GM12878 (cell line): ENCODE results near the gene TAS2R9. TPM values are rescaled to one million over a fixed set of nuclear protein-coding genes. Genes with fewer than 3 reads are reported as not detected.

Source experiments
- ATAC-seq: fragments of 200-7000 bp; cut with Tn5 transposase; 3 replicates; pipeline ENCODE4 v1.9.1; 2020; ENCODE audit warnings: mild to moderate bottlenecking, moderate library complexity
- BruUV-seq: library from RNA; stranded (reverse); fragments of 400-500 nt; replicated peaks from 2 replicates; lab custom pipeline; 2021; lab: Mats Ljungman, UMichigan
- CTCF ChIA-PET: fragments of 300-600 bp; sonication (Branson Sonifier 250); formaldehyde crosslinking; extraction: SDS; loops from one replicate; lab custom pipeline; 2021; ENCODE audit warnings: inconsistent platforms; lab: Yijun Ruan, JAX
- POLR2A ChIA-PET: fragments of 350-600 bp; formaldehyde crosslinking; extraction: SDS; loops from one replicate; lab custom pipeline; 2021; ENCODE audit warnings: inconsistent platforms; lab: Charles Lee
- RAD21 ChIA-PET: fragments of 300-600 bp; sonication (Branson Sonifier 250); formaldehyde crosslinking; loops from one replicate; lab custom pipeline; 2023; ENCODE audit warnings: antibody characterized with exemption; ENCODE audit not compliant: unreplicated experiment; lab: Charles Lee
- SMC1A ChIA-PET: fragments of 300-600 bp; sonication (Branson Sonifier 250); formaldehyde crosslinking; loops from one replicate; lab custom pipeline; 2023; ENCODE audit not compliant: unreplicated experiment, uncharacterized antibody; lab: Charles Lee
- DNase-seq: peaks from one replicate; pipeline ENCODE4 v3.0.0-alpha.2; 2011; ENCODE audit warnings: low read depth, low spot score
- FAIRE-seq: peaks from 3 replicates; lab custom pipeline; 2011; peaks lifted over from hg19 to GRCh38; lab: Jason Lieb, UNC
- H2AFZ ChIP-seq: 2 replicates; pipeline ENCODE4 v1.6.0; 2011; ENCODE audit warnings: low read depth, low read length, control low read depth; ENCODE audit not compliant: control insufficient read depth
- H3K27ac ChIP-seq: 2 replicates; pipeline ENCODE4 v1.5.1; 2011; ENCODE audit warnings: control low read depth; ENCODE audit not compliant: control insufficient read depth, insufficient read depth
- H3K27me3 ChIP-seq, 2 experiments: replicated peaks in 1 of 2; 2 replicates each; pipeline versions ENCODE4 v1.6.0 to v1.6.1; 2011; ENCODE audit warnings: low read length in 1 of 2; ENCODE audit not compliant: control insufficient read depth in 2 of 2, insufficient read depth in 2 of 2
- H3K36me3 ChIP-seq, 2 experiments: 2 replicates each; pipeline ENCODE4 v1.5.1; 2011; ENCODE audit warnings: low read length in 1 of 2; ENCODE audit not compliant: control insufficient read depth in 2 of 2, insufficient read depth in 2 of 2
- H3K4me1 ChIP-seq: 2 replicates; pipeline ENCODE4 v1.6.1; 2011; ENCODE audit warnings: mild to moderate bottlenecking, low read length, moderate library complexity, mixed read lengths; ENCODE audit not compliant: control insufficient read depth, insufficient read depth
- H3K4me2 ChIP-seq: 2 replicates; pipeline ENCODE4 v1.6.0; 2011; ENCODE audit warnings: control low read depth; ENCODE audit not compliant: control insufficient read depth, insufficient read depth
- H3K4me3 ChIP-seq: fragments of 200-600 bp; sonication (generic); 2 replicates; pipeline ENCODE4 v1.5.1; 2016
- H3K79me2 ChIP-seq: 2 replicates; pipeline ENCODE4 v1.6.0; 2011; ENCODE audit warnings: low read length; ENCODE audit not compliant: control insufficient read depth, insufficient read depth
- H3K9ac ChIP-seq: 2 replicates; pipeline ENCODE4 v1.8.0; 2011; ENCODE audit warnings: low read length, control low read depth, mixed read lengths; ENCODE audit not compliant: control insufficient read depth, insufficient read depth
- H3K9me3 ChIP-seq: replicated peaks from 3 replicates; pipeline ENCODE4 v1.5.1; 2011; ENCODE audit warnings: mild to moderate bottlenecking, low read length; ENCODE audit not compliant: control insufficient read depth, insufficient read depth
- H4K20me1 ChIP-seq: 2 replicates; pipeline ENCODE4 v1.6.0; 2011; ENCODE audit not compliant: control insufficient read depth, insufficient read depth
- E2F4 ChIP-seq: IDR thresholded peaks from 2 replicates; pipeline ENCODE4 v1.6.1; 2012; ENCODE audit warnings: low read depth, low read length, improper control_type of control experiment
- FOXK2 ChIP-seq: fragments of 450-650 bp; IDR thresholded peaks from 2 replicates; pipeline ENCODE4 v1.6.1; 2017; ENCODE audit warnings: mild to moderate bottlenecking, moderate library complexity
- FOXM1 ChIP-seq: IDR thresholded peaks from 2 replicates; pipeline ENCODE4 v1.6.1; 2012; ENCODE audit warnings: low read depth, mild to moderate bottlenecking, inconsistent platforms, low read length, moderate library complexity
- IKZF2 ChIP-seq, 2 experiments: fragments of 450-650 bp; IDR thresholded peaks; 2 replicates each; pipeline ENCODE4 v1.6.1; 2017; ENCODE audit warnings: mild to moderate bottlenecking in 2 of 2, moderate library complexity in 2 of 2
- MTA2 ChIP-seq: fragments of 450-650 bp; IDR thresholded peaks from 2 replicates; pipeline ENCODE4 v1.6.1; 2016; ENCODE audit warnings: low read depth, mild to moderate bottlenecking, moderate library complexity
- POLR2AphosphoS2 ChIP-seq: IDR thresholded peaks from 2 replicates; pipeline ENCODE4 v1.6.1; 2011; ENCODE audit warnings: low read depth, mild to moderate bottlenecking, low read length, improper control_type of control experiment, moderate library complexity
- PRDM15 ChIP-seq: fragments of 450-650 bp; formaldehyde crosslinking; IDR thresholded peaks from 2 replicates; pipeline ENCODE4 v1.4.0; 2020; ENCODE audit warnings: mild to moderate bottlenecking, moderate library complexity
- RCOR1 ChIP-seq: conservative IDR thresholded peaks from 2 replicates; pipeline ENCODE4 v1.6.1; 2012; ENCODE audit warnings: low read depth, low read length, improper control_type of control experiment
- RFX5 ChIP-seq: IDR thresholded peaks from 2 replicates; pipeline ENCODE4 v1.6.1; 2011; ENCODE audit warnings: low read depth, low read length, improper control_type of control experiment
- SREBF1 ChIP-seq: IDR thresholded peaks from 2 replicates; pipeline ENCODE4 v1.6.1; 2012; ENCODE audit warnings: mild to moderate bottlenecking, low read length
- ZBED1 ChIP-seq: IDR thresholded peaks from 2 replicates; pipeline ENCODE4 v1.6.1; 2016; ENCODE audit warnings: borderline replicate concordance
- WGBS: methylation state at CpG from one replicate; pipeline ENCODE4 v1.1.6; 2016; ENCODE audit warnings: low lambda C conversion rate; ENCODE audit not compliant: insufficient replicate concordance, insufficient coverage; ENCODE audit errors: missing lambda C conversion rate; 5-methylcytosine and 5-hydroxymethylcytosine counted together
- in situ Hi-C: fragments of 300-500 bp; cut with MboI; formaldehyde crosslinking; loops from 9 replicates; pipeline ENCODE4 v1.14.3; 2018; ENCODE audit warnings: mixed read lengths
- intact Hi-C: fragments of 100-400 bp; cut with micrococcal nuclease; formaldehyde crosslinking; loops from one replicate; pipeline ENCODE4 v1.14.2; 2022; ENCODE audit not compliant: unreplicated experiment
- polyA plus RNA-seq, 11 experiments: library from polyadenylated mRNA; depleted of rRNA in 4 of 11; unstranded in 6 of 11; stranded (reverse) in 5 of 11; fragments of >200 nt; fragmentation: Nextera tagmentation in 4 of 11; fragmentation: Illumina TruSeq in 1 of 11; extraction: Ambion mirVana in 4 of 11; extraction: Trizol in 1 of 11; gene quantifications; 1 replicate in 1 of 11; 2 replicates in 10 of 11; pipeline versions ENCODE4 v1.2.1 to v1.2.3, GENCODE V29; 2011 to 2016; ENCODE audit warnings: inconsistent platforms in 2 of 11, missing spikeins in 2 of 11, low read depth in 1 of 11
- total RNA-seq, 4 experiments: library from RNA; depleted of rRNA in 3 of 4; stranded (reverse); fragments of >200 nt in 3 of 4; fragmentation: Illumina TruSeq in 1 of 4; extraction: Trizol in 1 of 4; gene quantifications; 2 replicates each; pipeline versions ENCODE4 v1.2.1 to v1.2.3, GENCODE V29; 2013 to 2021

The TAS2R9 gene
- total and polyA plus RNA-seq, 10 of the 15 experiments (the other 5 are each of a cell fraction or from before 2014, with no cell fraction given): 0.08 to 0.13 TPM; not detected in 8

GRCh38 chr12:10779103-10779502, 30.9 kb downstream of the TAS2R9 start:
- FAIRE-seq (no peak), ATAC-seq (no peak)
- Histone ChIP-seq H3K4me1 (no peaks in the 10 kb centered on the region), H3K9ac (no peak overlapping the region), H3K9me3 (no peaks in the 10 kb centered on the region)
- in situ Hi-C loops: no loop called here
- CTCF ChIA-PET: interaction anchor here (0.8 to 2.7 kb wide), 5 partner anchors 9 to 707 kb away, joined by 4 to 10 read pairs (median 7); no protein-coding TSS in a partner anchor
- TF ChIP-seq E2F4 (no peak), FOXM1 (no peak), PRDM15 (no peak), FOXK2 (no peak), RFX5 (no peak), ZBED1 (no peak), SREBF1 (no peak), POLR2AphosphoS2 (no peak), IKZF2 (IDR thresholded peaks at IDR 0.05) (no peak), MTA2 (no peak), RCOR1 (no peak)
- TF ChIP-seq, all 136 proteins: peak for 0
- H4K20me1 ChIP-seq: no peaks in the 10 kb centered on the region
- no peak overlapping the region for H3K4me2 ChIP-seq
- no TSS peak for BruUV-seq
- H3K27me3 ChIP-seq: no peaks in the 10 kb centered on the region
- H3K27ac ChIP-seq: no peak overlapping the region
- H3K36me3 ChIP-seq: no peaks in the 10 kb centered on the region
- RAD21 ChIA-PET: interaction anchor here (1.3 to 2.2 kb wide), 2 partner anchors 14 to 420 kb away, joined by 3 to 5 read pairs; no protein-coding TSS in a partner anchor
- intact Hi-C loops: no loop called here
- DNase-seq: no peak
- POLR2A ChIA-PET: interaction anchor here (0.5 kb wide), 1 partner anchor 98 kb away, joined by 4 read pairs; no protein-coding TSS in a partner anchor
- H2AFZ ChIP-seq: no peak overlapping the region
- H3K79me2 ChIP-seq: no peaks in the 10 kb centered on the region
- H3K4me3 ChIP-seq: no peak overlapping the region
- 23% methylated on average over 2 of the region's 2 CpGs for WGBS
- SMC1A ChIA-PET: interaction anchor here (0.6 to 1.4 kb wide), 2 partner anchors 29 to 710 kb away, joined by 3 to 5 read pairs; no protein-coding TSS in a partner anchor
